ENCODE results near the gene ASCC3. TPM values are rescaled to one million over a fixed set of nuclear protein-coding genes. Genes with fewer than 3 reads are reported as not detected.
"Not testable (repeated sequence)": the region's sequence is repeated elsewhere in the genome, so short reads cannot be mapped to it uniquely, and the experiment has no call there.

The ASCC3 gene
- total RNA-seq, 1 experiment from 2014 or later, result 25.9 TPM

DNA sequence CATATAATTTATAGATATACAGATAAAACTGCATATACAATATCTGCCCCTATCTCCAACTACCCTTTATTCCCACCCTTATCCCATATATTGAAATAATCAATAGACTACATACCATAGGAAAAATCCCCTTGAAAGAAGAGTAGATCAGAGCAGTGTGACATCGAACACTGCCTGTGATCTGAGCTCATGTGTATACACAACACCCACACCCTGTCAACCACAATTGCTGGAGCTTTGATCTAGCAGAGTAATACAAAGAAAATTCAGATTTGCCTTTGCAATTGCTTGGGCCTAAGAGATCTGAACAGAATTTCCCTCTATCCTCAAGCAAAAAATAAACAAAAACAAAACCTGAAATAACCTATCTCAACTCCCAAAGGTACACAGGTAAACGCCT is 119.3 kb downstream of the ASCC3 start:
- in situ Hi-C loops (cut with HindIII; ENCODE audit: low pct_unique_long_range_greater_than_20kb, low sequenced_read_pairs), result no loop called here
- DNase-seq (ENCODE audit: low read depth), result no peak

DNA sequence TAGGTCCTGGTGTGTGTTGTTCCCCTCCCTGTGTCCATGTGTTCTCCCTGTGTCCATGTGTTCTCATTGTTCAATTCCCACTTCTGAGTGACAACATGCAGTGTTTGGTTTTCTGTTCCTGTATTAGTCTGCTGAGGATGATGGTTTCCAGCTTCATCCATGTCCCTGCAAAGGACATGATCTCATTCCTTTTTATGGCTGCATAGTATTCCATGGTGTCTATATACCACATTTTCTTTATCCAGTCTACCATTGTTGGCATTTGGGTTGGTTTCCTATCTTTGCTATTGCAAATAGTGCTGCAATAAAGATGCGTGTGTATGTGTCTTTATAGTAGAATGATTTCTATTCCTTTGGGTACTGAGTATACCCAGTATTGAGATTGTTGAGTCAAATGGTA is 122.7 kb downstream of the ASCC3 start:
- in situ Hi-C loops (cut with HindIII; ENCODE audit: low pct_unique_long_range_greater_than_20kb, low sequenced_read_pairs); DNase-seq (ENCODE audit: low read depth): not testable (repeated sequence)

DNA sequence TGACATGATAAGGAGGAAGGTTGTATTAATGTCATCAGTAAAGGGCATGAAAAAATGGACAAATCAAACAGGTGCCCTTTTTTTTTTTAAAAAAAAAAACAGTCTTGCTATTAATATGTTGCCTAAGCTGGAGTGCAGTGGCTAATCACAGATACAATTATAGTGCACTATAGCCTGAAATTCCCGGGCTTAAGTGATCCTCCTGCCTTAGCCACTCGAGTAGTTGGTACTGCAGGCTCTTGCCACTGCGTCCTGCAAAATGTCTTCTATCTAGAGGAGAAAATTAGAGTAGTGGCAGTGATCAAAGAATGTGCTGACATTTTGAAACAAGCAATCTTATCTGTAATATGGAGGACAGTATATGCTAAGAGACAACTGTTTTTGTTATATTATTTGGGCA is 127.7 kb downstream of the ASCC3 start:
- DNase-seq (ENCODE audit: low read depth), result no peak
- in situ Hi-C loops (cut with HindIII; ENCODE audit: low pct_unique_long_range_greater_than_20kb, low sequenced_read_pairs), result no loop called here

DNA sequence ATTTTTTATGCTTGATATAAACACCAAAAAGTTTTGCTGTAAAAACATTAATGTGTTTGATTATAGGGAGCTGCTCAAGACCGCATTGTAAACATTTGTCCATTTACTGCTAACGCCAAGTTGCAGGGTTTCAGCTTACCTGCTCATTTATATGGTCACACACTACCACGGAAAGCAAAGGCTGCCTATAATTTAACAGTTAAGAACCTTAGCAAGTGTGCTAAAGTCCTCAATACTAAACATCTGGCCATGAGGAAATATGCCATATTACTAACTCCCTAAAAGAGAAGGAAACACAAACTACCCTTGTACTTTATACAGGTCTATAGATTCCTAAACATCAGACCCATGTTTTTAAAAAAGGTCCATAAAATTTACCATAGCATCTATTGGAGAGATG is 129.5 kb downstream of the ASCC3 start:
- DNase-seq (ENCODE audit: low read depth), result no peak
- in situ Hi-C loops (cut with HindIII; ENCODE audit: low pct_unique_long_range_greater_than_20kb, low sequenced_read_pairs), result no loop called here

DNA sequence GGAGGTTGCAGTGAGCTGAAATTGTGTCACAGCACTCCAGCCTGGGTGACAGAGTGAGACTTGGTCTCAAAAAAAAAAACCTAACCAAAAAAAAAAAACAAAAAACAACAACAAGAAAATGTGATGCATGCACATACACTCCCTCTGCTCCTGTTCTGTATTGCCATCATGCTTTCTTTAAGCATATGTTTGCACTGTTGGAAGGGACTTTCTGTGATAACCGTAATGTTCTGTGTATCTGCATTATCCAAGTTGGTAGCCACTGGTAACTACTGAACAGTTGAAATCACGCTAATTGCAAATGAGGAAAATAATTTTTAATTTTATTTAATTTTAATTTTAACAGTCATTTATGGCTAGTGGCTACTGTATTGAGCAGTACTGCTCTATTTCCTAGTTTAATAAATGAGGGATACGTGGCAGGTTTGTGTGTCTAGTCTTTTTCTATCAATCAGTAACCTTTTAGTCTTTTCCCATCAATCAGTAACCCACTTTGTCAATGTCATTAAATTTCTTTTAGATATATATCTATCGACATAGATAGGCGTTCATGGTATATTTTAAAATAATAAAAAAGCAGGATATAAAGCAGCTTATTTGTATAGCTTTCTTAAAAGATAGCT is 135.6 kb downstream of the ASCC3 start:
- in situ Hi-C loops (cut with HindIII; ENCODE audit: low pct_unique_long_range_greater_than_20kb, low sequenced_read_pairs), result no loop called here

DNA sequence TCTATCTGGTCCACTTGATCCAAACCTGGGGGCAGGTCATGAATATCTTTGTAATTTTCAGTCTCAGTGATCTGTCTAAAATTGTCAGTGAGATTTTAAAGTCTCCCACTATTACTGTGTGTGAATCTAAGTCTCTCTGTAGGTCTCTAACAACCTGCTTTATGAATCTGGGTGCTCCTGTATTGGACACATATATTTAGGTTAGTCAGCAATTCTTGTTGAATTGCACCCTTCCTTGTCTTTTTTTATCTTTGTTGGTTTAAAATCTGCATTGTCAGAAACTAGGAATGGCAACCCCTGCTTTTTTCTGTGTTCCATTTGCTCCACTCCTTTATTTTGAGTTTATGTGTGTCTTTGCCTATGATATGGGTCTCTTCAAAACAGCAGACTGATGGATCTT is 140.7 kb downstream of the ASCC3 start:
- in situ Hi-C loops (cut with HindIII; ENCODE audit: low pct_unique_long_range_greater_than_20kb, low sequenced_read_pairs), result no loop called here
- DNase-seq (ENCODE audit: low read depth), result no peak

More for the DNA sequence above, 135.6 kb downstream of the ASCC3 start:
- no peak for DNase-seq (ENCODE audit: low read depth)

DNA sequence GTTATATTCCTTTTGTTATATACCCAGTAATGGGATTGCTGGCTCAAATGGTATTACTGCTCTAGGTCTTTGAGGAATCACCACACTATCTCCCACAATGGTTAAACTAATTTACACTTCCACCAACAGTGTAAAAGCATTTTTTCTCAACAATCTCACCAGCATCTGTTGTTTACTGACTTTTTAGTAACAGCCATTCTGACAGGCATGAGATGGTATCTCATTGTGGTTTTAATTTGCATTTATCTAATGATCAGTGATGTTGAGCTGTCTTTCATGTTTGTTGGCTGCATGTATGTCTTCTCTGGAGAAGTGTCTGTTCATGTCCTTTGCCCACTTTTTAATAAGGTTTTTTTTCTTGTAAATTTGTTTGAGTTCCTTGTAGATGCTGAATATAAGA is 143.4 kb downstream of the ASCC3 start:
- DNase-seq (ENCODE audit: low read depth); in situ Hi-C loops (cut with HindIII; ENCODE audit: low pct_unique_long_range_greater_than_20kb, low sequenced_read_pairs): not testable (repeated sequence)

DNA sequence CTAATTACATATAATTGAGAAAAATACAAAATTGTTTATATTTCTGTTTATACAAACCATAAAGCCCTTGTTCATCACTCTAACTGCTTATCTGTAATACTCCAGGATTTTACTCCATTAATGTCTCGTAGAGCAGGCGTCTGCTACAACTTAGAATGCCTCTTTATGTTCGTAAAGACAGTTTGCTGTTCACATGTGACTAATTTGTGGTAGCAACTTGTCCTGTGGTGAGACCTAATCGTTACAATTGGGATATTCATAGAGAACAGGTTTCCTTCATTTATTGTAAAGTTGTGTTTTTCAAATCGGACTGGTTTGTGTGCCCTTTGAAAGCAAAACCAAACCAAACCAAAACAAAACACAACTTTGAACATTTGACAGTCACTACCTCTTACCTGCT is 149.7 kb downstream of the ASCC3 start:
- in situ Hi-C loops (cut with HindIII; ENCODE audit: low pct_unique_long_range_greater_than_20kb, low sequenced_read_pairs), result no loop called here
- DNase-seq (ENCODE audit: low read depth), result no peak

DNA sequence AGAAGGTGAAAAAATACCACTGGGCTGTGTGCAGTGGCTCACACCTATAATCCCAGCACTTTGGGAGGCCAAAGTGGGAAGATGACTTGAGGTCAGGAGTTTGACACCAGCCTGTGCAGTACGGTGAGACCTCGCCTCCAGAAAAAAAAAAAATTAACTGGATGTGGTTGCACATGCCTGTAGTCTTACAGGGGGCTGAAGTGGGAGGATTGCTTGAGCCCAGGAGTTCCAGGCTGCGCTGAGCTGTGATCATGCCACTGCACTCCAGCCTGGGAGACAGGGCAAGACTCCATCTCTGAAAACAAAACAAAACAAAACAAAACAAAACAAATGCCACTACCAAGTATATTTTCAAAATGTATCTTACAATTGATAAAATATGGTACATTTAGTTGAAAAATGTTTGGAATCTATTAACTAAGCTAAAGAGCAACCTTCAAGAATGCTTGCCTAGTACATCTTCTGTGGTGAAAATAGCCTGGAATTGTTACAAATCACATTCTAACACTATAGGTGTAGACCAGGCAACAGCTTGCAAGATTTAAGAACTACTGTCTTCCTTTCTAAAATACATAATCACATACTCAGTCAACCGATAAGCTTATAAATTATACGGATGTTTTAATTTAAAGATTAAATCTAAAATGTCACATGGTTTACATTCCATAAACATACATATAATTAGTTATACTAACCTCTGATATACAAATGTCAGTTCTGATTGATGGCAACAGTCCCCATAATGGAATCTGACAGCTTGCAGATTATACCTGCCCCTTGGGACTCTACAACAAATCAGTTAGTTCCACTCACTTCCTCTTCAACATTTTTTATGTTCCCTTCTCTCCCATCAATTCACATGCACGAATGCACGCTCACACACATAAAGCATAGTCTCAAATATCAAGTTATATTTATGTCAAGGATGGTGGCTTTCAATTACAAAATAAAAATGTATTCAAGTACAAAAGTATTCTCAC is 150.8 kb downstream of the ASCC3 start:
- DNase-seq (ENCODE audit: low read depth), result no peak
- in situ Hi-C loops (cut with HindIII; ENCODE audit: low pct_unique_long_range_greater_than_20kb, low sequenced_read_pairs), result no loop called here

DNA sequence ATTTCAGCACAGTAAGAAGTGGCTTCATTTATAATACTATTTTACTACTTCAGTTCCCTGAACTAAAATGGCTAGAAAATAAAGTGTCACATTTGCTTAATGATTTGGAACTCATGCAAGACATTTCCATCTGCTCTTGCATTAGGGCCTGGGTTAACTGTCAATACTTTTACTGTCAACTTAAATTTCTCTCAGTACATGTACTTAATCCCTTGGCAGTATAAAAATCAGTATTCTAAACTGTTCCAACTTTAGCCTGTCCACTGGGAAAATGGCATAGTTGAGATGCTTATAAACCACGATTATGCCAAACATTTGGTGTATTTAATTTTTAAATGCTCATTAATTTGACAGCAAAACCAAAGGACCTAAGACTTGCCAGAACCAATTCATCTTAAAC is 154.5 kb downstream of the ASCC3 start:
- in situ Hi-C loops (cut with HindIII; ENCODE audit: low pct_unique_long_range_greater_than_20kb, low sequenced_read_pairs), result no loop called here
- no peak for DNase-seq (ENCODE audit: low read depth)

DNA sequence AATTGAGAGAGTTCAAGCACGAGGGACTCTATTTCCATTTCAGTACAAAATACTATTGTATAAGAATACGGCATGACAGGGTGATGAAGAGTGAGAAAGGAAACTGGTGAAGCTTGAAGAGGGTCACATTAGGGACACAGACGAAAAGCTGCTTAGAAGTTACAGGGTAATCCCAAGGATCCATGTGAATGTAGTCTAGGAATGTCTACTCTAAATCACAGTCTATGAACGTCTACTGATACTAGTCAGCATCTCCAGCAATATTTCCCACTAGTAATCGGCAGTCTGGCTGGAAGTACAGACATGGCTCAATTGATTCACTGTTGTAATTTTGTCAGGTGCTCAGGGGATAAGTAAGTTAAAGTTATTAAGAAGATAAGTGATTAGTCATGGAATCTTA is 156.4 kb downstream of the ASCC3 start:
- no peak for DNase-seq (ENCODE audit: low read depth)

DNA sequence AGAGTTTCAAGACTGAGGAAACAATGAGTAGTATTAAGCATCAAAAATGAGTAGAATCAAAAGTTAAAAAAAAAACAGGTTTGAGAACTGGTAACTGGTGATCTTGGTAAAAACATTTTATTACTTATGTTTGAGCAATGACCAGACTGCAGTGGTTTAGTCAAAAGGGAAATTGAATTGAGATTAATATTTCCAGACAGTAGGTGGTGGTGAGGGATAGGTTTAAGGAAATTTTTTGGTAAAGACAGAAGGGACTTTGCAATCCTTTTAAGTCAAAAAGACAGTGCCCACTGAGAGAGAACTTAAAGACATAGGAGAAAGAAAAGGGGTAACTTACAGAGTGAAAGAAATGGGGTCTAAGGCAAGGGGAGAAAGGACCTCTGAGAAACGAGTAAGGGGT is 156.9 kb downstream of the ASCC3 start:
- no peak for DNase-seq (ENCODE audit: low read depth)
- in situ Hi-C loops (cut with HindIII; ENCODE audit: low pct_unique_long_range_greater_than_20kb, low sequenced_read_pairs), result no loop called here

More for the DNA sequence above, 156.4 kb downstream of the ASCC3 start:
- in situ Hi-C loops (cut with HindIII; ENCODE audit: low pct_unique_long_range_greater_than_20kb, low sequenced_read_pairs), result no loop called here

DNA sequence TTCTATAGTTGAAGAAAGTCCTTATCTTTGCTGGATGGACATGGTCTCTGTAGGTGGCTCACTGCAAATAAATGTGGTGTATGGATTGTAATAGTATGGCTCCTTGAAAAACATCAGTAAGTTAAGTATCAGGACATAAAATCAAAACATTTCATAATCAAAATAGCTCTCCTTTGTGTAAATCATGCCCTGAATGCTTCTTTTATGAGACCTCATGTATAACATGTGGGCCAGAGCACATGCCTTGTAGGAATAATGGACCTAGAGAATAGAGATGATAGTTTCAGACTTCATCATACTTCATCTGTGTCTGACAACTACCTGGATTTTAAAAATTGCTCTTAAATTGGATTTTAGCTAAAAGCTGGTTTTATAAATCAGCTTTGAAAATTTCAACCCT is 159.9 kb downstream of the ASCC3 start:
- no peak for DNase-seq (ENCODE audit: low read depth)
- in situ Hi-C loops (cut with HindIII; ENCODE audit: low pct_unique_long_range_greater_than_20kb, low sequenced_read_pairs), result no loop called here

DNA sequence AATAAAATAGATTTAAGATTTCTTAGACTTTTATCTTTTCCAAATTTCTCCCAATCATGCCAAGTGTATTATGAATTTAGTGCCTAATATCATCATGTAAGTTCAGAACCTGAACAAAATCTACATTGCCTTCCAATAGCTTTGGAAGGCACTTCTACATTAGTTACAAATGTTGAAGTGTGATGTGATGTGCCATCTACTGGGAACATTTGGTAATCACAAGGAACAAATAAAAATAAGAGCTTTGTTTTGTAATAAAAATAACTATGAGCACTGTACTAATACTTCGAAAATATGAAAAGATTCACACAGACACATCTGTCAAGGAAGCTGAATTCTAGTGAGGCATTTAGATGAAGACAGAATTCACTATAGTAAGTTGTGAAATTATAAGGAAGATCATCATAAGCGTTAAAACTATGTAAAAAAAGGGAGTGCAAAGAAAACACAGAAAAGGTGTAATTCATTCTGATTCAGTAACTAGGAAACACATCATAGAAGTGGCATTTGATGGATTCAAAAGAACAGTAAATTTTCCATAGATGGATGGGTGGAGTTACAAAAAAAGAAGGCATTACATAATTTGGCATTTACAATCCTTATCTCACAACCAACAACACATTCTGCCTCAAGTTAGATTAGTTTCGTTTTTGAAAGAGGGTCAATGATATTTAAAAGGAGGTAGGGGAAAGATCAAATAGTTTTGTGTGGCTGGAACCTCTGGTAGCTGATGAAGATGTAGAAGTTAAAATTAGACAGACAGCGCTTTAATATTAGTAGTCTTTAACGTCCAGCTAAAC is 161.0 kb downstream of the ASCC3 start:
- in situ Hi-C loops (cut with HindIII; ENCODE audit: low pct_unique_long_range_greater_than_20kb, low sequenced_read_pairs), result no loop called here

DNA sequence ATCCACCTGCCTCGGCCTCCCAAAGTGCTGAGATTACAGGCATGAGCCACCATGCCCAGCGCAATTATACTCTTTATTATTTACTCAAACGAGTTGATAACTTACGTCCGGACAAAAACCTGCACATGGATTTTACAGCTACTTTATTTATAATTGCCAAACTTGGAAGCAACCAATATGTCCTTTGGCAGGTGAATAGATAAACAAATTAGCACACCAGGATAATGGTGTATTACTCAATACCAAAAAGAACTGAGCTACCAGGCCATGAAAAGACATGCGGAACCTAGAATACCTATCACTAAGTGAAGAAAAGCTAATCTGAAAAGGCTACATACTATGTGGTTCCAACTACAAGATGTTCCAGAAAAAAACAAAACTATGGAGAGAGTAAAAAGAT is 168.1 kb downstream of the ASCC3 start:
- in situ Hi-C loops (cut with HindIII; ENCODE audit: low pct_unique_long_range_greater_than_20kb, low sequenced_read_pairs), result no loop called here
- DNase-seq (ENCODE audit: low read depth), result no peak

More for the DNA sequence above, 161.0 kb downstream of the ASCC3 start:
- no peak for DNase-seq (ENCODE audit: low read depth)

DNA sequence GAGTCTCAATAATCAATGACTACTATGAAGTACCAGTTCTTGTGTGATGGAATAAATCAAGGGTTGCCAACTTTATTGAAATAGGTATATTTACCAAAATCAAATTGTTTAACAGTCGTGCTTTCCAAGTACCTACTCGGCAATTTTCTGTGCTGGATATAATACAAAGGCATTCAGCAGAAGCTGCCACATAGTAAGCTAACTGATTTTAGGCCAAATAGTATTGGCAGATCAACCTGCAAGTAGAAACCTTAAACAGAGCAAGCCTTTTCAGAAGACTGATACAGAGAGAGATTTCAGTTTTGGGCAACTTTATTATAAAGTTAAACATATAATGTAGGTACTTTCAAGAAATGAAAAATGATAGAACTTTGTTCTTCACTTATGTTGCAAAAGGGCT is 174.6 kb downstream of the ASCC3 start:
- DNase-seq (ENCODE audit: low read depth), result no peak
- in situ Hi-C loops (cut with HindIII; ENCODE audit: low pct_unique_long_range_greater_than_20kb, low sequenced_read_pairs), result no loop called here

DNA sequence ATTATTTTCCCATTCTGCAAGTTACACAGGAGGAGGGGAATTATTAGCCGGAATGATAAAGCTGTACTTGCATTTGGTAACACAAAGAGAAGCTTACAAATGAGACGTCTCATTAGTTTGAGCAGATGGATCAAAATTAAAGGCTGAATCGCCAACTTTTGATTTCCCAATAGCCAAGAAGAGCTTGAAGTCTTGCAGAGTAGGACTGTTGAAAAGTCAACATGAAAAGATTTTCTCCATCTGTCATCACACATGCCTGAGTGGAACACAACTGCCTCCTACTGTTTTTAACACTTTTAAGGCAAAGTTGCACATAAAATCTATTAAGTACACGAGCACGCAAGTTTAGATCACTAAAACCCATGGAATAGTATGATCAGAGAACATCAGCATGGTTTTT is 176.2 kb downstream of the ASCC3 start:
- in situ Hi-C loops (cut with HindIII; ENCODE audit: low pct_unique_long_range_greater_than_20kb, low sequenced_read_pairs), result no loop called here
- DNase-seq (ENCODE audit: low read depth), result no peak

DNA sequence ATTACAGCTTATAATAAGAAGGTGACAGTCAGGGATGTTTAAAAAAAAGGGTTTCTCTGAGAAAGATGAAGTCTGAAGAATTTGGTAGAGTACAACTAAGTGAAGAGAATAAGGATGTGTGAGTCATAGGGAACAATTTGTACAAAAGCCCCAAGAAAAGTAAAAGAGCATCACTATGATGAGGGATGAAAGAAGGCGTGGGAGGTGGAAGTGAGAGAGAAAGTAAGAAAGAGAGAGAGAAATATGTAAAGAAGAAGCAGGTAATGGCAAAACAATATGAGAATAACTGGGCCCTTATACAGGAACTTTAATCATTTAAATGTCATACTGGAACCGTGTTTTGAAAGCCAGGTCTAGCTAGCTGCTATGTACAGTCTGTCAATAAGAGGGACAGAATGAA is 179.4 kb downstream of the ASCC3 start:
- in situ Hi-C loops (cut with HindIII; ENCODE audit: low pct_unique_long_range_greater_than_20kb, low sequenced_read_pairs), result no loop called here
- no peak for DNase-seq (ENCODE audit: low read depth)

DNA sequence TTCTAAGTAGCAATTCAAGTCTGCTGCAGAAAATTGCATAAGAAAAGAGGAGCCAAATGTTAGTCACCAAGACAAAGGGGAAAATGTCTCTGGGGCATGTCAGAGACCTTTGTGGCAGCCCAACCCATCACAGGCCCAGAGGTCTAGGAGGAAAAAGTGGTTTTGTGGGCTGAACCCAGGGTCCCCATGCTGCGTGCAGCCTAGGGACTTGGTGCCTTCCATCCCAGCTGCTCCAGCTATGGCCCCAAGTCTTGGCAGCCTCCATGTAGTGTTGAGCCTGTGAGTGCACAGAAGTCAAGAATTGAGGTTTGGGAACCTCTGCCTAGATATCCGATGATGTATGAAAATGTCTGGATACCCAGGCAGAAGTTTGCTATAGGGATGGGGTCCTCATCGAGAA is 181.1 kb downstream of the ASCC3 start:
- no peak for DNase-seq (ENCODE audit: low read depth)
- in situ Hi-C loops (cut with HindIII; ENCODE audit: low pct_unique_long_range_greater_than_20kb, low sequenced_read_pairs), result no loop called here

All from Caki2 (cell line).